ENCODE data around the gene MAD1L1.

MAD1L1 gene

DNA sequence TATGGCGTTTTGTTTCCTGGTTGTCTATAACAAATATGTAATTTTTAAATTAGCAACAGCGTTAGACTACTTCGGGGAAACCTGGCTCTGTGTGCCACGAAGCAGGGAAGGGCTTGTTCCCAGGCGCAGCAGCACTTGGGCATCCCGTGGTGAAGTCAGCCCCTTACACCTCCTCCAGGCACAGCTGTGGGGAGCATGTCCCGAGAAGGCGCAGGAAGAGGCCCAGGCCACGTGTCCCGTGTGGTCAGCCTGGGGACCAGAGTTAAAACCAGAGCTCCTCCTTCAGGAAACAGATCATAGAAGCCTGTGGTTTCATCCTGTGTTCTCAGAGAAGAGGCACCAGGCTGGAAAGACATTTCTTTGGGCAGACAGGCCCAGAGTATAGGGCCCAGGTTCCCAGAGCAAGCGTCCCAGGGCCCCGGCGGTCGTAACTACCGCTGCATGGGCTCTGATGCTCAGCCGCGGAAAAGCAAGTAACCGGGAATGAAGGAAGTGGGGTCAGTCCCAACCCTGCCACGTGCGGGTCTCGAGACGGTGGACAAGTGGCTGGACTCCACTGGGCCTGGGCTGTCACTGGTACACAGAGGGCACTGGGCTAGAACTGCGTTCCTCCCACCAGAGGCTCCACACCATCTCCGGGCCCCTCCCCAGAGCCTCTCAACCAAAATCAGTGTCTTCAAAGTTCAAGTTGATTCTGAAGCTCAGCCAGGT, 16.4 kb upstream of the MAD1L1 start:
- Histone ChIP-seq H3K27me3 (ENCODE audit: control insufficient read depth, insufficient read depth, low read length) (no peaks in the 10 kb centered on the region), H3K9me3 (ENCODE audit: control insufficient read depth, insufficient read depth, low read length) (no peaks in the 10 kb centered on the region), H3K36me3 (ENCODE audit: control insufficient read depth, insufficient read depth, low read length) (peaks cover 16% of the 10 kb centered on the region), H3K4me3 (ENCODE audit: low read depth, low read length) (no peak overlapping the region), H3K9ac (ENCODE audit: low read depth, low read length) (peak overlapping the region; percentile 12), H3K4me1 (ENCODE audit: control insufficient read depth, insufficient read depth, low read length) (peaks cover 2% of the 10 kb centered on the region)

DNA sequence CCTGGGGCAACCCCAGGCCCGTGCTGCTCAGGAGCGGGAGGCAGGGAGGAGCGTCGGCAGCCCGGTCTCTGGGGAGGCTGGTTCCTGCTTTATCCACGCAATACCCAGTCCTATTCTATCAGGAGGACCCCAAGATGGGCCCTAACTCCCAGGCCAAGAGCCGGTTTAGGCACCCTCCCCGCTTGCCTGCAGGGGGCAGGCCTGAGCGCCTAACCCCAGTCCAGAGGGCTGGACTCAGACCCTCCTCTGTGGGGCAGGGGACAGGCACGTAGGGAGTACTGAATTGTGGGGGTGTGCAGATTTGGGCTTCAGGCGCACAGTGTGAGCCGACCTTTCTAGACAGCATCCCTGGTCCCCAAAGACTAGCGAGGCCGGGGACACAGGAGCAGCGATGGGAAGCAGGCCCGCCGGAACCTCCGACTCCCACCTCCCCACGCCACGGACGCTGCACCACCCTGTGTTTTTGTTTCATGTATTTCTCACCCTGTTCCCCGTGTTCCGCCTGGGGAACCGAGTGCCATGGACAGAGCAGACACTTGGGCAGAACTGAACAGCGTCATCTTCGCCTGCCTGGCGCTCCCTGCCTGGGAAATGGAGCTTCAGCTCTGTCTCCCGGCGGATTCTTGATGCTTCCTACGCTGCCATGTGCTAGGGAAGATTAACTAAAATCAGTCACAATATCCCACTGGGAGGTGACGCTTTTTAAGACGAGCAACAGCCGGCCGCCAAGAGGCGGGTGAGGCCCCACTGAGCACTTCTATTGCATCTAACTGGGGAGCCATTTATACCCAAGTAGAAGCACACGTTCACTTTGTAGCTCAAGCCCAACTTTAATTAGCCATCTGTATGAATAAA, 14.6 kb upstream of the MAD1L1 start:
- Histone ChIP-seq H3K4me3 (ENCODE audit: low read depth, low read length) (no peak overlapping the region), H3K9ac (ENCODE audit: low read depth, low read length) (no peak overlapping the region), H3K36me3 (ENCODE audit: control insufficient read depth, insufficient read depth, low read length) (peaks cover 8% of the 10 kb centered on the region), H3K9me3 (ENCODE audit: control insufficient read depth, insufficient read depth, low read length) (no peaks in the 10 kb centered on the region), H3K4me1 (ENCODE audit: control insufficient read depth, insufficient read depth, low read length) (peaks cover 7% of the 10 kb centered on the region), H3K27me3 (ENCODE audit: control insufficient read depth, insufficient read depth, low read length) (no peaks in the 10 kb centered on the region)

DNA sequence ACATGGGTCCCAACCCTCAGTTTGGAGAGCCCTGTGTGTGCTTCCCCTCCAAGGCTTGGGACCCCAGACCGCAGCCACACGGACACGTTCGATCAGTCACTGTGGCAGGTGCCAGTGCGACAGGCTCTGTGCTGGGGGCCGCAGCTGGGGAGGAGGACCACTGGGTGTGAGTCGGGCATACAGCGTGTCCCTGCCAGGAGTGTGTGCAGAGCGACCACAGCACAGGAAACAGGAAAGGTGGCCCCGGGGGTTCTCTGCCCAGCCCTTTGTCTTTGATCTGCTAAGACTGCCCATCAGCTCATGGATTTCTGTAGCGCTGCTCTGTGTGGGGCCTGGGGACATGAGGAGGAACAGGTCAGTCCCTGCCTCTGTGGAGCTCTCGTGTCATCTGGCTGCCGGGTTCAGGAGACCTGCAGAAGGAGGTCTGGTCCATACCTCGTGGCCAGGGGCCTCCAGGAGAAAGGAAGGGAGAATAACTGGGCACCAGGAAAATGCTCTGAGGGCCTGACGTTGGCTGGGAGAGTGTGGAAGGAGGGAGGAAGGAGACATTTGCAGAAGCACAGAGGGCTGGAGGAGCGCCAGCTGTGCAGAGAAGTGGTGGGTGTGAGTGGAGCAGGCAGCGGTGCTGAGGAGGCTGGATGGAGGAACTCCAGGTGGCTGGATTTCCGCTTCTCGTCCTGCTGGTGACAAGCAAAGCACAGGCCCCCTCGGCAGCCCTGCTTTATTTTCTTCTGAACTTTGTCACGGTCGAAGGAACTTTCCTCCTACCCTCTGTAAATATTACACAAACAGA, 13.3 kb upstream of the MAD1L1 start:
- H3K9ac ChIP-seq (ENCODE audit: low read depth, low read length) = no peak overlapping the region
- no peaks in the 10 kb centered on the region for H3K27me3 ChIP-seq (ENCODE audit: control insufficient read depth, insufficient read depth, low read length)
- no peaks in the 10 kb centered on the region for H3K9me3 ChIP-seq (ENCODE audit: control insufficient read depth, insufficient read depth, low read length)
- H3K36me3 ChIP-seq (ENCODE audit: control insufficient read depth, insufficient read depth, low read length) = peaks cover 5% of the 10 kb centered on the region
- peaks cover 7% of the 10 kb centered on the region for H3K4me1 ChIP-seq (ENCODE audit: control insufficient read depth, insufficient read depth, low read length)
- no peak overlapping the region for H3K4me3 ChIP-seq (ENCODE audit: low read depth, low read length)

DNA sequence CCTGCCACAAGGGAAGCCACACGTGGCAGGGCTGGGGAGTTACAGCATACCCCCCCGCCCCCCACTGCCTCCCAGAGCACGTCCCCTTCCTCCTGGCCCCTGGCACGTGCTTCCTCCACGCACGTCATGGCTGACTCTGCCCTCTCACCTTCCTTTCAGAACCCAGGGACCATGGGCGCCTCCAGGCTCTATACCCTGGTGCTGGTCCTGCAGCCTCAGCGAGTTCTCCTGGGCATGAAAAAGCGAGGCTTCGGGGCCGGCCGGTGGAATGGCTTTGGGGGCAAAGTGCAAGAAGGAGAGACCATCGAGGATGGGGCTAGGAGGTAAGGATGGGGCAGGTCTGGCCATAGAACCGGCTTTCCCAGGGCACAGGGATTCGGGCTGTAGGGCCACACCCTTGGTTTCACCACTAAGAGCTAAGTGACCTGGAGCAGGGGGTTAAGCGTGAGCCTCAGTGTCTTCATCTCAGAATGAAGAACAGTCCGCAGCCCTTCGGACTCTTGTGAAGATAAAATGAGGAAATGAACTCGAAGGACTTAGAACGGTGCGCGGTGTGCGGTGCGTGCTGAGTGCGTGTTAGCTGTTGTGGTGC, 11.8 kb upstream of the MAD1L1 start:
- peaks cover 8% of the 10 kb centered on the region for H3K36me3 ChIP-seq (ENCODE audit: control insufficient read depth, insufficient read depth, low read length)
- no peak overlapping the region for H3K9ac ChIP-seq (ENCODE audit: low read depth, low read length)
- H3K9me3 ChIP-seq (ENCODE audit: control insufficient read depth, insufficient read depth, low read length) = no peaks in the 10 kb centered on the region
- no peak overlapping the region for H3K4me3 ChIP-seq (ENCODE audit: low read depth, low read length)
- H3K4me1 ChIP-seq (ENCODE audit: control insufficient read depth, insufficient read depth, low read length) = peaks cover 7% of the 10 kb centered on the region
- no peaks in the 10 kb centered on the region for H3K27me3 ChIP-seq (ENCODE audit: control insufficient read depth, insufficient read depth, low read length)

DNA sequence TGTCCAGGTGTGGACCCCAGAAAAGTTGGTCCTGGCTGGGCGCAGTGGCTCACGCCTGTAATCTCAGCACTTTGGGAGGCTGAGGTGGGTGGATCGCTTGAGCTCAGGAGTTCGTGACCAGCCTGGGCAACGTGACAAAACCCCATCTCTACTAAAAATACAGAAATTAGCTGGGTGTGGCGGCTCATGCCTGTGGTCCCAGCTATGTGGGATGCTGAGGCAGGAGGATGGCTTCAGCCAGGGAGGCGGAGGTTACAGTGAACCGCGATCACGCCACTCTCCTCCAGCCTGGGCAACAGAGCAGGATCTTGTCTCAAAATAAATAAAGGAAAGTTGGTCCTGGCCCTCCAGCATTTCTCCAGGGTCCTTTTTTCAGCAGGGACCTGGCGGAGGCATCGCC, 10.7 kb upstream of the MAD1L1 start:
- Histone ChIP-seq H3K27me3 (ENCODE audit: control insufficient read depth, insufficient read depth, low read length) (no peaks in the 10 kb centered on the region), H3K36me3 (ENCODE audit: control insufficient read depth, insufficient read depth, low read length) (peaks cover 15% of the 10 kb centered on the region), H3K9me3 (ENCODE audit: control insufficient read depth, insufficient read depth, low read length) (no peaks in the 10 kb centered on the region), H3K4me3 (ENCODE audit: low read depth, low read length) (no peak overlapping the region), H3K4me1 (ENCODE audit: control insufficient read depth, insufficient read depth, low read length) (peaks cover 7% of the 10 kb centered on the region), H3K9ac (ENCODE audit: low read depth, low read length) (no peak overlapping the region)

DNA sequence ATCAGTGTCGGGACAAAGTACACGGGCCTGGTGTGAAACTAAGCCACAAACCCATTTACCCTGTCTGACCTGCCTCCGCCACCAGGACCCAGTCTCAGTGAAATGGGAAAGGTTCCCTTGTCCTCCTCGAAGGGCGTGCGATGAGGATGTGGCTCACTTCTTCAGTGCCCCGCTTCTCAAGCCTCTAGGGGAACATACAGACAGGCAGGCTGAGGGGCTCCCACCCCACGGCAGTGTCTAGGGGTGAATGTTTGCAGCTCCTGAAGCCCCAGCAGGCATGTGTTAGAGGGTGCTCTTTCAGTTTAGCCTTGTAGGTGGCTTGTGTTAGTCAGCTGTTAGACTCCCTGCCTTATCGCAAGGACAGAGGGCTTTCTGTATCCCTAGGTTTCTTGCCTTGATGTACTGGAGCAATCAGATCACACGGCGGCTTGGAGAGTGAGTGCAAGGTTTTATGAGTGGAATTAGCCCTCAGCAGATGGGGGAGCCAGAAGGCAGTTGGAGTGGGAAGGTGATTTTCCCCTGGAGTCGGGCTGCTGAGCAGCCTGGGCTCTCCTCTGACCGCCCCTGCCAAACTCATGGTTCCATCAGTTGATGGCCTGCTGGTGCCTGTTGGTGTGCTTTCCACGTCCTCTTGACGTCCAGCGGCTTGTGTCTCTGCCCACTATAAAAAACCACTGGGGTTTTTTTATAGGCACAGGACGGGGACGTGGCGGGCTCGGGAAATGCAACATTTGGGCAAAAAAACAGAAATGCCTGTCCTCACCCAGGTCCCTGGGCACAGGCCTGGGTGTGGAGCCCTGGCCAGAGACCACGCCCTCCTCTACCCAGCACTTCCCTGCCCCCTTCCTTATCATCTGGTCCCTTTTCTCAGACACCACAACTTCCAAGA, 10.0 kb upstream of the MAD1L1 start:
- Histone ChIP-seq H3K9me3 (ENCODE audit: control insufficient read depth, insufficient read depth, low read length) (no peaks in the 10 kb centered on the region), H3K36me3 (ENCODE audit: control insufficient read depth, insufficient read depth, low read length) (peaks cover 22% of the 10 kb centered on the region)

DNA sequence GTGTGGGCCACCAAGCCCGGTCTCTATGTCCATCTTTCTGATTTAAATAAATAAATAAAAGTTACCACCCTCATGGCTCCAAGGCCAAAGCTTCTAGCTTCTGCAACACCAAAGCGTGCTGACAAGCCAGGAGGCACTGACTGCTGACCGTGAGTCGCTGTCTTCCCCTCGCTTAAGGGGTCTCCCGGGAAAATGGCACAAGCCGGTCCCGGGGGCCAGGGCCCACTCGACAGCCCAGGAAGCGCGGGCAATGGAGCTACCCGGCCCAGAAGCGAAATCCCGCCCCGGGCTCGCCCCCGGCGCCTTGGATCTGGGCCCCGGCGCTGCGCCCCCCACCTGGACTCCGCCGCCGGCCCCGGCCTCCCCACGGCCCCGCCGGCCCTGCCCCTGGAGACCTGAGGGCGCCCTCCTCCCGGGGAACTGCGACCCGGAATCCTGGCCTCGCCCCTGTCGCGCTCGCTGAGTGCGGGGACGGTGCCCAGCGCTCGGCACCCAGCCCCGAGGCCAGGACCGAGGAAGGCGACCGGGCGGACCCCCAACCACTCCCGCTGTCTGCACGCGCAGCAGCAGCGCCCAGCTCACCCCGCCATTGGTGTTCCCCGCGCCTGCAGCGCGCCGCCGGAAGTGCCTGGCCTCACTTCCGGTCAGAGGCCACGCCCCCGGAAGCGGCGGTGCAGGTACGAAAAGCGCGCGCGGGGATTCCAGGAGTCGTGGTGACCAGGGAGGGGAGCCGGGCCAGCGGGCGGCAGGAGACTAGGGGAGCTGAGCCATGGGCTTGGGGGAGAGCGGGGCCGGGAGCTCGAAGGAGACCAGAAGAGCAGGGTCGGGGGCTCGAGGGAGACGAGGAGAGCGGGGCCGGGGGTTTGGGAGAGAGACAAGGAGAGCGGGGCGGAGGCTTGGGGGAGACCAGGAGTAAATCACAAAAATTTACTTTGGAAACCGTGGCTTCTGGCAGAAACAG, 9.1 kb upstream of the MAD1L1 start, which contains the start of the genes MRM2 and NUDT1:
MRM2 (minus strand) TSS at position 626 of the 961 bp plus-strand sequence; CDS start at position 590, 36 bp downstream.
NUDT1 (plus strand) TSS at position 647 of the 961 bp plus-strand sequence. CDS start 2,349 bp downstream, outside the sequence.
- Histone ChIP-seq H3K4me3 (ENCODE audit: low read depth, low read length) (peak within 1 kb of the TSS; percentile 67), H3K9ac (ENCODE audit: low read depth, low read length) (peak within 1 kb of the TSS; percentile 88), H3K36me3 (ENCODE audit: control insufficient read depth, insufficient read depth, low read length) (peaks cover 27% of the 10 kb centered on the region), H3K27me3 (ENCODE audit: control insufficient read depth, insufficient read depth, low read length) (no peaks in the 10 kb centered on the region), H3K9me3 (ENCODE audit: control insufficient read depth, insufficient read depth, low read length) (no peaks in the 10 kb centered on the region), H3K4me1 (ENCODE audit: control insufficient read depth, insufficient read depth, low read length) (peaks cover 5% of the 10 kb centered on the region)

More for the DNA sequence above, 10.0 kb upstream of the MAD1L1 start:
- Histone ChIP-seq H3K9ac (ENCODE audit: low read depth, low read length) (peak overlapping the region; percentile 88), H3K27me3 (ENCODE audit: control insufficient read depth, insufficient read depth, low read length) (no peaks in the 10 kb centered on the region), H3K4me1 (ENCODE audit: control insufficient read depth, insufficient read depth, low read length) (peaks cover 7% of the 10 kb centered on the region), H3K4me3 (ENCODE audit: low read depth, low read length) (peak overlapping the region; percentile 67)

DNA sequence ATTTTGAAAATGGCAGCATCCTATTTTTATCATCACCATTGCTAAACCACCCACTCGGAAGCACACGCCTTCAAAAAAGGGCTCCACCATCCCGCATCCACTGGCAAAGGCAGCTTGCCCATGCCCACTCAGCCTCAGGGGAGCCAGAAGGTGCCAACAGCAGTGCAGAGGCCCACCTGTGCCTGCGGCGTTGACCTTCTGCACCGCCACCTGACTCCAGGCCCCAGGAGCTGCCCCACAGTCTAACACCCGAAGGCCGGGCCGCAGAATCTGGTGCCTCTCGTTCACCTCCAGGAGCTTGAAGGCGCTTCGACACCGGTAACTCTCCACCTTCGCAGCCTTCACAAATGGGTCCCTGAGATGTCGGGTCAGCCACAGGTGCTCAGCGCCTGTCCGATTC, 6.5 kb upstream of the MAD1L1 start:
- no peak overlapping the region for H3K4me3 ChIP-seq (ENCODE audit: low read depth, low read length)
- peaks cover 5% of the 10 kb centered on the region for H3K4me1 ChIP-seq (ENCODE audit: control insufficient read depth, insufficient read depth, low read length)
- H3K9ac ChIP-seq (ENCODE audit: low read depth, low read length) = no peak overlapping the region
- peaks cover 34% of the 10 kb centered on the region for H3K36me3 ChIP-seq (ENCODE audit: control insufficient read depth, insufficient read depth, low read length)
- H3K27me3 ChIP-seq (ENCODE audit: control insufficient read depth, insufficient read depth, low read length) = no peaks in the 10 kb centered on the region
- H3K9me3 ChIP-seq (ENCODE audit: control insufficient read depth, insufficient read depth, low read length) = no peaks in the 10 kb centered on the region

DNA sequence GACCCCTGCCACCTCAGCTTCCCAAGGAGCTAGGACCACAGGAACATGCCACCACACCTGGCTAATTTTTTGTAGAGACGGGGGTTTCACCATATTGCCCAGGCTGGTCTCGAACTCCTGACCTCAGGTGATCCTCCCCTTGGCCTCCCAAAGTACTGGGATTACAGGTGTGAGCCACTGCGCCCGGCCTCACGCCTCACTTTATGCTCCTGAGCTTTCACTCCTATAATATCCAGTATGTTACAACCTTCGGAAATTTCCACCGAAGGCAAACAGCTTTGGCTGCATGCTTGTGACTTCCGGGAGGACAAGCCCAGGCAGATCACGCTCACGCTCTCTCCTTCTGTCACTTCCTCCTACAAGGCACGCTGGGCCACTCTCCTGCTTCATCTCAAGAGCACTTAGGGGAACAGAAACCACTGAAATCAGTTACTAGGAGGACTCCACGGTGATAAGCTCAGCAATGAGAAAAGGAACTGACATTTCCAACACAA, 4.4 kb upstream of the MAD1L1 start:
- Histone ChIP-seq H3K9me3 (ENCODE audit: control insufficient read depth, insufficient read depth, low read length) (no peaks in the 10 kb centered on the region), H3K4me3 (ENCODE audit: low read depth, low read length) (no peak overlapping the region), H3K36me3 (ENCODE audit: control insufficient read depth, insufficient read depth, low read length) (peaks cover 34% of the 10 kb centered on the region), H3K9ac (ENCODE audit: low read depth, low read length) (no peak overlapping the region), H3K4me1 (ENCODE audit: control insufficient read depth, insufficient read depth, low read length) (no peaks in the 10 kb centered on the region), H3K27me3 (ENCODE audit: control insufficient read depth, insufficient read depth, low read length) (no peaks in the 10 kb centered on the region)

DNA sequence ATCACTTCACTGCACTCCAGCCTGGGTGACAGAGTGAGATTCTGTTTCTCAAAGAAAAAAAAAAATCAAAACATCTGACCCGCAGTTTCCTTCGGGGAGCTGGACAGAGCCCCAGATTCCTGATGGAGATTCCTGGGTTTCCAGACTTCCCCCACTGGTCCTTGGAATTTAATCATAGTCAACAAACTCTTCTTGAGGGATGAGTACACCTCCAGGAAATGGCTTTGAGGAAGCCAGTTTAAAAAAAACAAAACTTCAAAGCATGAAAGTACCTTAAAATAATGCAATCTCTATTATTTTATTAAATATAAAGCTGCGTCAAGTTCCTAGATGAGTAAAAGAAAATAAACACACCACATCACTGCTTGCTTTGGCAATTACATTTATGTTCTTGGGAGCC, 1.2 kb upstream of the MAD1L1 start:
- Histone ChIP-seq H3K4me1 (ENCODE audit: control insufficient read depth, insufficient read depth, low read length) (peaks cover 4% of the 10 kb centered on the region), H3K4me3 (ENCODE audit: low read depth, low read length) (no peak overlapping the region), H3K36me3 (ENCODE audit: control insufficient read depth, insufficient read depth, low read length) (peaks cover 35% of the 10 kb centered on the region), H3K27me3 (ENCODE audit: control insufficient read depth, insufficient read depth, low read length) (no peaks in the 10 kb centered on the region), H3K9me3 (ENCODE audit: control insufficient read depth, insufficient read depth, low read length) (no peaks in the 10 kb centered on the region), H3K9ac (ENCODE audit: low read depth, low read length) (no peak overlapping the region)
